Osteoblast (primary cell): ENCODE results near the gene RAD51B. TPM values are rescaled to one million over a fixed set of nuclear protein-coding genes. Genes with fewer than 3 reads are reported as not detected.

ENCODE experiments used
- DNase-seq: peaks from one replicate; pipeline ENCODE4 v3.0.0; 2011; ENCODE audit warnings: low spot score, mixed read lengths; ENCODE audit not compliant: insufficient read length; ENCODE audit errors: missing footprints
- H2AFZ ChIP-seq: 2 replicates; pipeline ENCODE4 v1.6.0; 2011; ENCODE audit warnings: mild to moderate bottlenecking, low read length
- H3K27ac ChIP-seq: 2 replicates; pipeline ENCODE4 v1.5.1; 2011; ENCODE audit warnings: mild to moderate bottlenecking, low read depth, low read length, moderate library complexity
- H3K27me3 ChIP-seq: 2 replicates; pipeline ENCODE4 v1.6.0; 2012; ENCODE audit warnings: mild to moderate bottlenecking, control low read depth, inconsistent platforms, low read length, moderate library complexity; ENCODE audit not compliant: insufficient read depth
- H3K36me3 ChIP-seq: 2 replicates; pipeline ENCODE4 v1.5.1; 2011; ENCODE audit warnings: mild to moderate bottlenecking, low read length, control low read depth, moderate library complexity; ENCODE audit not compliant: insufficient read depth
- H3K4me1 ChIP-seq: 2 replicates; pipeline ENCODE4 v1.5.1; 2011; ENCODE audit warnings: mild to moderate bottlenecking, low read length, control low read depth, moderate library complexity; ENCODE audit not compliant: insufficient read depth
- H3K4me2 ChIP-seq: 2 replicates; pipeline ENCODE4 v1.6.0; 2011; ENCODE audit warnings: mild to moderate bottlenecking, low read length; ENCODE audit not compliant: insufficient read depth
- H3K4me3 ChIP-seq: fragments of 200-600 bp; sonication (generic); 3 replicates; pipeline ENCODE4 v1.5.1; 2012; ENCODE audit warnings: mild to moderate bottlenecking, low read length, inconsistent platforms; ENCODE audit not compliant: insufficient read depth
- H3K79me2 ChIP-seq: 2 replicates; pipeline ENCODE4 v1.6.0; 2012; ENCODE audit warnings: mild to moderate bottlenecking, low read length, control low read depth, inconsistent platforms; ENCODE audit not compliant: insufficient read depth
- H3K9me3 ChIP-seq: 2 replicates; pipeline ENCODE4 v1.5.1; 2011; ENCODE audit warnings: low read depth, low read length, control low read depth
- H4K20me1 ChIP-seq: 2 replicates; pipeline ENCODE4 v1.6.0; 2012; ENCODE audit warnings: mild to moderate bottlenecking, low read length, control low read depth; ENCODE audit not compliant: insufficient read depth
- total RNA-seq: library from RNA; depleted of rRNA; stranded (reverse); fragments of >200 nt; gene quantifications from 2 replicates; pipeline ENCODE4 v1.2.3, GENCODE V29; 2012
- TF ChIP-seq, protein P1 (sequence below): IDR thresholded peaks from 2 replicates; pipeline ENCODE4 v1.5.1; 2011; ENCODE audit warnings: mild to moderate bottlenecking, low read depth, low read length, moderate library complexity; ENCODE audit errors: extremely low read depth

The RAD51B gene
- total RNA-seq, 1 donor = 13.8 TPM

GRCh38 chr14:68607867-68608573 is 788.4 kb downstream of the RAD51B start:
- no peak overlapping the region for H3K27ac ChIP-seq
- peaks cover 3% of the 10 kb centered on the region for H3K9me3 ChIP-seq
- H4K20me1 ChIP-seq = no peaks in the 10 kb centered on the region
- no peak overlapping the region for H3K4me2 ChIP-seq
- no peaks in the 10 kb centered on the region for H3K36me3 ChIP-seq
- H3K4me1 ChIP-seq = peaks cover 7% of the 10 kb centered on the region
- no peaks in the 10 kb centered on the region for H3K79me2 ChIP-seq
- peak; percentile 42 for DNase-seq
- H3K27me3 ChIP-seq = no peaks in the 10 kb centered on the region
- TF ChIP-seq, protein P1, sequence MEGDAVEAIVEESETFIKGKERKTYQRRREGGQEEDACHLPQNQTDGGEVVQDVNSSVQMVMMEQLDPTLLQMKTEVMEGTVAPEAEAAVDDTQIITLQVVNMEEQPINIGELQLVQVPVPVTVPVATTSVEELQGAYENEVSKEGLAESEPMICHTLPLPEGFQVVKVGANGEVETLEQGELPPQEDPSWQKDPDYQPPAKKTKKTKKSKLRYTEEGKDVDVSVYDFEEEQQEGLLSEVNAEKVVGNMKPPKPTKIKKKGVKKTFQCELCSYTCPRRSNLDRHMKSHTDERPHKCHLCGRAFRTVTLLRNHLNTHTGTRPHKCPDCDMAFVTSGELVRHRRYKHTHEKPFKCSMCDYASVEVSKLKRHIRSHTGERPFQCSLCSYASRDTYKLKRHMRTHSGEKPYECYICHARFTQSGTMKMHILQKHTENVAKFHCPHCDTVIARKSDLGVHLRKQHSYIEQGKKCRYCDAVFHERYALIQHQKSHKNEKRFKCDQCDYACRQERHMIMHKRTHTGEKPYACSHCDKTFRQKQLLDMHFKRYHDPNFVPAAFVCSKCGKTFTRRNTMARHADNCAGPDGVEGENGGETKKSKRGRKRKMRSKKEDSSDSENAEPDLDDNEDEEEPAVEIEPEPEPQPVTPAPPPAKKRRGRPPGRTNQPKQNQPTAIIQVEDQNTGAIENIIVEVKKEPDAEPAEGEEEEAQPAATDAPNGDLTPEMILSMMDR = no peak
- peak overlapping the region; percentile 81 for H2AFZ ChIP-seq
- H3K4me3 ChIP-seq = no peak overlapping the region

DNA sequence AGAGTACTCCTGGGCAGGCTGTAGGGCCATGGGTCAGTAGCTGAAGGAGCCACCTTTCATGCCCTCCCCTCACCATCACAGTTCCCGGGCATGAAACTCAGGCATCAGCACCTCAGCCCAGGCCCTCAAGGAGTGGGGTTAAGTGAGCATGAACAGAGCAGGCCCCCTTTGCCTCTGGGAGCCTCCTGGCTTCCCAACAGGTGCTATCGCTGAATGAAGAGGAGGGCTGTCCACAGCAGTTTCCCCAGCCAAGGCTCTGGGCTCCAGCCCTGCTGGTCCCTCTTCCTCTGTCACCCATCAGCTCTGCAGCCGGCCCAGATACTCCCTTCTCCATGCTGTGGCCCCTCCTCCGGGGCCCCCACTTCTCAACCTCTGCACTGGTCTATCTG is 789.0 kb downstream of the RAD51B start:
- Histone ChIP-seq H4K20me1 (no peaks in the 10 kb centered on the region), H3K79me2 (no peaks in the 10 kb centered on the region), H3K4me1 (peaks cover 7% of the 10 kb centered on the region), H3K36me3 (no peaks in the 10 kb centered on the region), H2AFZ (no peak overlapping the region), H3K4me3 (no peak overlapping the region), H3K9me3 (peaks cover 3% of the 10 kb centered on the region), H3K27ac (no peak overlapping the region), H3K27me3 (no peaks in the 10 kb centered on the region), H3K4me2 (no peak overlapping the region)
- TF ChIP-seq, protein P1 = no peak
- DNase-seq = no peak

GRCh38 chr14:68609012-68609411 is 789.4 kb downstream of the RAD51B start:
- no peak overlapping the region for H3K4me3 ChIP-seq
- no peak overlapping the region for H2AFZ ChIP-seq
- H3K4me2 ChIP-seq = no peak overlapping the region
- peaks cover 7% of the 10 kb centered on the region for H3K4me1 ChIP-seq
- H3K27me3 ChIP-seq = no peaks in the 10 kb centered on the region
- H3K79me2 ChIP-seq = no peaks in the 10 kb centered on the region
- H3K36me3 ChIP-seq = no peaks in the 10 kb centered on the region
- H3K27ac ChIP-seq = no peak overlapping the region
- no peak for DNase-seq
- no peaks in the 10 kb centered on the region for H4K20me1 ChIP-seq
- TF ChIP-seq, protein P1 = no peak
- peaks cover 3% of the 10 kb centered on the region for H3K9me3 ChIP-seq

DNA sequence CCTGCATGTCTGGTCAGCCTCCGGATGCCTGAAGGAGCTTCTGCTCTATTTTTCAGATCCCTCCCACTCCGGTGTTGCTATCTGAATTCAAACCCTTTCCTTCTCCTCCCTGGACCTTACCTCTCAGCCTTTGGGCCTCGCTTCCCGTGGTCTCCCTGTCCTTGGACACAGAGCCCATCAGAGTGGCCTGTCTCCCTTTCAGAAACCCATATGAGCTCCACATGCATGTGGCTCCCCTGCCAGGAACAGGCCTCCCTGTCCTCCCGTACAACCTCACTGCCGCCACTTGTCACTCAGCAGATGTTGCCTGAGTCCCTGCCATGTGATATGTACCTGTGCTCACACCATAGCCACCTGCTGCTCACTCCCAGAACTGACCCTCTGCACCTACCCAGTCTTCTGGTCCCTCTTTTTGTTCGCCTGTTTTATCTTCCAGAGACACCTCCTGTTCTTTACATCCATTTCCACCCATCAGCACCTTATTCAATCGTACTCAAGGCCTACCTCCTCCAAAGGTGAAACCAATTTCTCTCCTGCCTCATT is 790.7 kb downstream of the RAD51B start:
- Histone ChIP-seq H3K4me3 (no peak overlapping the region), H2AFZ (no peak overlapping the region), H3K36me3 (no peaks in the 10 kb centered on the region), H3K79me2 (no peaks in the 10 kb centered on the region), H4K20me1 (no peaks in the 10 kb centered on the region), H3K4me1 (peaks cover 7% of the 10 kb centered on the region), H3K9me3 (peaks cover 2% of the 10 kb centered on the region), H3K4me2 (no peak overlapping the region), H3K27me3 (no peaks in the 10 kb centered on the region), H3K27ac (no peak overlapping the region)
- no peak for DNase-seq
- TF ChIP-seq, protein P1 = no peak
